Gastroesophageal sphincter (tissue), 3 donors: ENCODE measurements around the gene CDK5R2.

ENCODE experiments used
- EP300 ChIP-seq: sonication (generic); formaldehyde crosslinking; IDR thresholded peaks from one replicate; pipeline ENCODE4 v1.6.1; 2017; ENCODE audit warnings: antibody characterized with exemption, mild to moderate bottlenecking
- POLR2A ChIP-seq, 2 donors: fragments of 450-650 bp; IDR thresholded peaks; one replicate each; pipeline ENCODE4 v1.6.1; 2017; ENCODE audit warnings: antibody characterized with exemption in 2 of 2, mild to moderate bottlenecking in 2 of 2, moderate library complexity in 1 of 2
- POLR2AphosphoS5 ChIP-seq: sonication (generic); formaldehyde crosslinking; IDR thresholded peaks from one replicate; pipeline ENCODE4 v1.6.1; 2017; ENCODE audit warnings: antibody characterized with exemption
- TF ChIP-seq, protein P1 (sequence below), 4 experiments: fragments of 200-600 bp in 2 of 4; fragments of 450-650 bp in 2 of 4; sonication (generic) in 1 of 4; IDR thresholded peaks; one replicate each; pipeline ENCODE4 v1.5.1; 2017 to 2019; ENCODE audit warnings: antibody characterized with exemption in 4 of 4, mild to moderate bottlenecking in 2 of 4, moderate library complexity in 2 of 4

DNA sequence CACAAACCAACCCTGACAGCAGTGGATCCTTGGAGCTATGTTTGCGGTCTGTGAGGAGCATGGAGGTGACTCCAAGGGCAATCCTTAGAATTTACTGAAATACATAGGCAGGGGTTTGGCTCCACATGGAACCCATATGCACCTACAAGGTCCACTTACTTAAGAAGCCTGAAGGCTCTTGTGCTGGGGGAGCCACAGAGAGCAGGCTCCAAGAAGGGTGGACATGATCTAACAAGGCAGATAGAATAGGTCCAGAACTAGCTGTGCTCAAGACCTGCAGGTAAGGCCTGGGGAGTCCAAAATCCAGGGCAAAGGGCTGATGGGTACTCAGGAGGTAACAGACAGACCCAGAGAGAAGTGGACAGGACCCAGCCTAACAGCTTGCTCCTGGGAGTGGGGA lies 1.2 kb upstream of the CDK5R2 start:
- TF ChIP-seq, protein P1, sequence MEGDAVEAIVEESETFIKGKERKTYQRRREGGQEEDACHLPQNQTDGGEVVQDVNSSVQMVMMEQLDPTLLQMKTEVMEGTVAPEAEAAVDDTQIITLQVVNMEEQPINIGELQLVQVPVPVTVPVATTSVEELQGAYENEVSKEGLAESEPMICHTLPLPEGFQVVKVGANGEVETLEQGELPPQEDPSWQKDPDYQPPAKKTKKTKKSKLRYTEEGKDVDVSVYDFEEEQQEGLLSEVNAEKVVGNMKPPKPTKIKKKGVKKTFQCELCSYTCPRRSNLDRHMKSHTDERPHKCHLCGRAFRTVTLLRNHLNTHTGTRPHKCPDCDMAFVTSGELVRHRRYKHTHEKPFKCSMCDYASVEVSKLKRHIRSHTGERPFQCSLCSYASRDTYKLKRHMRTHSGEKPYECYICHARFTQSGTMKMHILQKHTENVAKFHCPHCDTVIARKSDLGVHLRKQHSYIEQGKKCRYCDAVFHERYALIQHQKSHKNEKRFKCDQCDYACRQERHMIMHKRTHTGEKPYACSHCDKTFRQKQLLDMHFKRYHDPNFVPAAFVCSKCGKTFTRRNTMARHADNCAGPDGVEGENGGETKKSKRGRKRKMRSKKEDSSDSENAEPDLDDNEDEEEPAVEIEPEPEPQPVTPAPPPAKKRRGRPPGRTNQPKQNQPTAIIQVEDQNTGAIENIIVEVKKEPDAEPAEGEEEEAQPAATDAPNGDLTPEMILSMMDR (IDR thresholded peaks at IDR 0.05), result no peak
- TF ChIP-seq POLR2A (IDR thresholded peaks at IDR 0.05), result no peak
- no peak for TF ChIP-seq POLR2AphosphoS5
- no peak for TF ChIP-seq EP300
